ENCODE results near the gene MUSK.
"Not testable (repeated sequence)": the region's sequence is repeated elsewhere in the genome, so short reads cannot be mapped to it uniquely, and the experiment has no call there.

Gene MUSK

DNA sequence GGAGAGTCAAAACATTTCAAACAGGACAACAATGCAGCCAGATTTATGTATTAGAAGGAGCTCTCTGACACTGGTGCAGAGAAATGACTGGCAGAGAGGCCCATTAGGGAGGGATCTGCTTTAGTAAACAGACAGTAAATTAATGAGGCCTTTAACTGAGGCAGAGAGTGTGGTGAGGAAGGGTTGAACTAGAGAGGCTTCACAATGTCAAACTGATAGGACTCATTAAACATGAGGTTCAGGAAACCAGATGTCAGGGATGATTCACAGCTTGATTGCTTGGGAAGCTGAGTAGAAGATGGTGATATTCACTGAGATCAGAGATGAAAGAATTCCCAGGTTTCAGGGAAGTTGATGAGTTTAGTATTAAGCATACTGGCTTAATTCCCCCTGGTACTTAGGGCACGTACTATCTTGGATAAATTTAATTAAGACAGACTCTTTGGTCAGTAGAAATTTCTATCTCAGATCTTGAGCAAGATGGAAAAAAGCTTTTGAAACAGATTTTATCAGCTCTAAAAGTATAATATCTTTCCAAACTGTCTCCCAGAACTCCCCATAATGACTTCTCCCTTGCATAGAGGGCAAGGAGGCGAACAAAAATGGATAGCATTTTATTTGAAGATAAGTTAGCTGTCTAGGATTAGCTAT, 8.6 kb upstream of the MUSK start:
- Mint-ChIP-seq H3K36me3 (ENCODE audit: low read depth) (no peaks in the 10 kb centered on the region), H3K4me1 (ENCODE audit: low read depth) (no peaks in the 10 kb centered on the region), H3K27me3 (no peaks in the 10 kb centered on the region), H3K4me3 (no peak overlapping the region), H3K27ac (no peak overlapping the region), H3K9me3 (peaks cover 3% of the 10 kb centered on the region)
- DNase-seq, result no peak

DNA sequence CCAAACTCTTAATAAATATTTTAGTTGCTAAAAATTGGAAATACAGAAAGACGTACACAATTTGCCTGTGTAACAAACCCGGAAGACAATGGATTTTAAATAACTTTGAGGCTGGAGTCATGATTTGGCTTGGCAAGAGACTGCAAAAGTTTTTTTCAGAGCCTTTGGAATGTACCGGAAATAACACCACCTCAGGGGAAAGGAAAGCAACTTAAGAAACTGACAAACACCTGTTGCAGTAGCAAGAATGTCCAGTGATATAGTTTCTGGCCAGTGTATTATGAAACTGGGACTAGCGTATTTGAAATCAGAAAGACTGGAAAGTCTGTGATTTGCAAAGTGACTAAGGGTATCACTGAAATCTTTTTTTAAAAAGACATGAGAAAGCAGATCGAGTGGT, 842 bp downstream of the MUSK start:
- Mint-ChIP-seq H3K4me3 (no peak overlapping the region), H3K27ac (no peak overlapping the region), H3K27me3 (no peaks in the 10 kb centered on the region), H3K9me3 (no peaks in the 10 kb centered on the region), H3K36me3 (ENCODE audit: low read depth) (no peaks in the 10 kb centered on the region), H3K4me1 (ENCODE audit: low read depth) (no peaks in the 10 kb centered on the region)
- DNase-seq, result no peak

DNA sequence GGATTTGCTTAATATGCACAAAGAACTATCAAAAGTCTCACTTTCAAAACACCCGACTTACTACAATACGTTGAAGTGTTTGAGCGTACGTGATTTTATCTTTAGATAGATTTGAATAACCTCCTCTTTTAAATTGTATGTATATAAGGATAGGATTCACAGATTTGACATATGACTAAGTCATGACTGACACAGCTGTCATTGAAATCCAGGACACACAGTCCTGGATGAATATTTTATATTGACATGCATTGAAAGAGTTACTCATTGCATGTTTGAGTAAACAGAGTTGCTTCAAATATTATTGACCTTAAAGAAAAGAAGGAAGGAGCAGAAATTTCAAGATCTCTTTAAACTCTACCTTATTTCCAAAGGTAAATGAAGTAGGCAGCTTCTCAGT, 3.3 kb downstream of the MUSK start:
- Mint-ChIP-seq H3K27me3 (no peaks in the 10 kb centered on the region), H3K9me3 (no peaks in the 10 kb centered on the region), H3K4me3 (no peak overlapping the region), H3K27ac (no peak overlapping the region), H3K36me3 (ENCODE audit: low read depth) (no peaks in the 10 kb centered on the region), H3K4me1 (ENCODE audit: low read depth) (no peaks in the 10 kb centered on the region)
- DNase-seq, result no peak

DNA sequence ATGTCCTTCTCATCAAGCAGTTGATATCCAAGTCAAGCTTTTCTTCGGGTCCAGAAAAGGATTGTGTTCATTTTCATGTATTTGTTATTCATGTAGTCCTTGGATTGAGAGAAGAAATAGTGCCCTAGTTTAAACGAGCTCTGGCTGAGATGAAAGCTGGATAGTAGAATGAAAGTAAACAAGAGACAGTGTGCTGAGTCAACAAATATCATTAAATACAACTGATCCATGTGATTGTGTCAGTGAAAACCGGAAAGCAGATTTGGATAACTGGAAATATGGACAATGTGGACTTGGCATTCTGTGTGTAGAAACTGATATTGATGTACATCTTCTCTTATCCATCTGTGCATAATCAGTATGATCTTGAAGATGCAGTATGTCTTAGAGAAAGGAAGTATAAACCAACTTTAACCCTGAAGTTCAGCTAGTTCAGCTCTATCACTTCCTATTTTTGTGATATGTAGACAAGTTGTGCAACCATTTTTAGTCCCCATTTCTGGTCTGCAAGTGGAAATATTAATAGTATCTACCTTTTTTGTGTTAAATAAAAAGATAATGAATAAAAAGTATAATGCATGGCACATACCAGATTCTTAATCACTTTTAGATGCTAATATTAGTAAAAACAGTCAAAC, 4.4 kb downstream of the MUSK start:
- H3K4me1 Mint-ChIP-seq (ENCODE audit: low read depth), result no peaks in the 10 kb centered on the region
- H3K9me3 Mint-ChIP-seq, result no peaks in the 10 kb centered on the region
- DNase-seq, result no peak
- no peaks in the 10 kb centered on the region for H3K27me3 Mint-ChIP-seq
- no peaks in the 10 kb centered on the region for H3K36me3 Mint-ChIP-seq (ENCODE audit: low read depth)
- H3K4me3 Mint-ChIP-seq, result no peak overlapping the region
- H3K27ac Mint-ChIP-seq, result no peak overlapping the region

DNA sequence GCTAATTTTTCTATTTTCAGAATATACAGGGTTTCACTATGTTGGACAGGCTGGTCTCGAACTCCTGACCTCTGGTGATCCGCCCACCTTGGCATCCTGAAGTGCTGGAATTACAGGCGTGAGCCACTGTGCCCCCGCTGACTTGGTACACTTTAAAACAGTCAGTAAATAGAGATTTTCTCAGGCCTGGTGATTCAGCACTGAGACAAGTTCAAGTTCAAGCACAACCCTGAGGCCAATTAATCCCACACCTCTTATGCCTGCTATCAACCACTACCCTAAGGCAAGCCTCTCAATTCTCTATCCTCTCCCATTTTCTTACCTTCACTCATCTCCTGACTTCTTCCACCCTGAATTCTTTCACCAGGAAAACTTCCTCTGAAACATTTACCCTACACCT, 18.9 kb downstream of the MUSK start:
- H3K27ac Mint-ChIP-seq, result no peak overlapping the region
- H3K36me3 Mint-ChIP-seq (ENCODE audit: low read depth), result no peaks in the 10 kb centered on the region
- H3K27me3 Mint-ChIP-seq, result no peaks in the 10 kb centered on the region
- H3K9me3 Mint-ChIP-seq, result peaks cover 2% of the 10 kb centered on the region
- no peak overlapping the region for H3K4me3 Mint-ChIP-seq
- H3K4me1 Mint-ChIP-seq (ENCODE audit: low read depth), result no peaks in the 10 kb centered on the region
- DNase-seq, result no peak

DNA sequence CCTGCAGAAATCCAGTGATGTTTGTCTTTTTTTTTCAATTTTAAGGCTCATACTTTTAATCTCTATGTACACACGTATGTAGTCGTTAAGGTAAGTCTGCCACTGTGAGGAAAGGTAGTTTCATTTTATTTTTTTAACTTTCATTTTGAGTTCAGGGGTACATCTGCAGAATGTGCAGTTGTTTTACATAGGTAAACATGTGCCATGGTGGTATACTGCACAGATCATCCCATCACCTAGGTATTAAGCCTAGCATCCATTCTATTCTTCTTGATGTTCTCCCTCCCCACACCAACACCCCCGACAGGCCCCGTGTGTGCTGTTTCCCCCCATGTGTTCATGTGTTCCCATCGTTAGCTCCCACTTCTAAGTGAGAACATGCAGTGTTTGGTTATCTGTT, 19.7 kb downstream of the MUSK start:
- Mint-ChIP-seq H3K9me3 (peaks cover 3% of the 10 kb centered on the region), H3K27ac (no peak overlapping the region), H3K4me1 (ENCODE audit: low read depth) (no peaks in the 10 kb centered on the region), H3K4me3 (no peak overlapping the region), H3K27me3 (no peaks in the 10 kb centered on the region), H3K36me3 (ENCODE audit: low read depth) (no peaks in the 10 kb centered on the region)
- DNase-seq, result no peak

DNA sequence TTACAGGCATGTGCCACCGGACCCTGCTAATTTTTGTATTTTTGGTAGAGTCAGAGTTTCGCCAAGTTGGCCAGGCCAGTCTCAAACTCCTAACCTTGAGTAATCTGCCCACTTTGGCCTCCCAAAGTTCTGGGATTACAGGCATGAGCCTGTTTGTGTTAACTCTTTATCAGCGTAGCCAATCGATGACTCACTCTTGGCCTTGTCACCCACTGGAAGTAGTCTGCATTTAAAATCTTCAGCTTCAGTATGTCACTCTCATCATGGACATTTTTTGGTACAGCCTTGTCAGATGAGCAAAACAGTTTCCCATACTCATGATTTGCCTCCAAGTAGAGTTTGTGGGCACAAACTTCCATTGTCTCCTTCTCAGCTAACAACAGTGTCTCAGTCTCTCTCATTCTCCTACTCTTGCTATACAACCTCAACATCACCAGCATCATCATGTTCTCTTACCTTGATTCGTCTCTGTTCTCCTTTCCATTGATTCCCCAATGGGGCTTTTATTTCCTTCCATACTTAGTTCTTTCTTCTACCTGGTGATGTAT, 22.5 kb downstream of the MUSK start:
- no peak overlapping the region for H3K4me3 Mint-ChIP-seq
- peaks cover 3% of the 10 kb centered on the region for H3K9me3 Mint-ChIP-seq
- no peaks in the 10 kb centered on the region for H3K4me1 Mint-ChIP-seq (ENCODE audit: low read depth)
- H3K36me3 Mint-ChIP-seq (ENCODE audit: low read depth), result no peaks in the 10 kb centered on the region
- no peak overlapping the region for H3K27ac Mint-ChIP-seq
- no peak for DNase-seq
- no peaks in the 10 kb centered on the region for H3K27me3 Mint-ChIP-seq

DNA sequence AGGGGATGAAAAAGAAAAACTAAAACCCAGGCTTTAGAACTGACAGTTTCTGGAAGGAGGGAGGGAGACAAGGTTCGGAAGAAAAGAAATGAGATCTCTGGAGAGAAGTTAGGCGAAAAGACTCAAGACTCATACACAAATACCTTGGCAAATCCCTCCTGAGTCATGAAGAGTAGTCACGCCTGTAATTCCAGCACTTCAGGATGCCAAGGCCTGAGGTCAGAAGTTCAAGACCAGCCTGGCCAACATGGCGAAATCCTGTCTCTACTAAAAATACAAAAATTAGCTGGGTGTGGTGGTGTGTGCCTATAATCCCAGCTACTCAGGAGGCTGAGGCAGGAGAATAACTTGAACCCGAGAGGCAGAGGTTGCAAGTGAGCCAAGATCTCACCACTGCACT, 27.3 kb downstream of the MUSK start:
- not testable (repeated sequence) for H3K36me3 Mint-ChIP-seq (ENCODE audit: low read depth); DNase-seq; H3K9me3 Mint-ChIP-seq; H3K27me3 Mint-ChIP-seq; H3K4me1 Mint-ChIP-seq (ENCODE audit: low read depth); H3K27ac Mint-ChIP-seq; H3K4me3 Mint-ChIP-seq

DNA sequence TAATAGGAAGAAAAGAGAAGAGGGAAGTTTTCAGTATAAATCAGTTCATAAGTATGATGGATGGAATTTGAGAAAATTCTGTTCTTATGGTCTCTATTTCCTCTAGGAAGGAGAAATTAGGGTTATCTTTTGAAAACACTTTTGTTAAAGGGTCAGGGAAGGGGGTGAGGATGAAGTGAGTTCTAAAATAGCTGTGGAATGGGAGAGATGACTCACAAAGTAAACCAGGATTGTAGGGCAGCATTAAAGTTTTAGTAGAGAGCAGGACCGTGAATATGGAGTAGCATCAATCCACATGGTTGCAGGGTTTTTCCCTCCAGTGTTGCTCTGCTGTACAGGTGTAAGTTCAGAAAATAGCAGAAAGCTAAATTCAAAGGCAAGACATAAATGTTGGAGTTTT, 32.4 kb downstream of the MUSK start:
- H3K27ac Mint-ChIP-seq, result no peak overlapping the region
- H3K4me1 Mint-ChIP-seq (ENCODE audit: low read depth), result no peaks in the 10 kb centered on the region
- H3K9me3 Mint-ChIP-seq, result no peaks in the 10 kb centered on the region
- no peak for DNase-seq
- H3K36me3 Mint-ChIP-seq (ENCODE audit: low read depth), result no peaks in the 10 kb centered on the region
- no peak overlapping the region for H3K4me3 Mint-ChIP-seq
- no peaks in the 10 kb centered on the region for H3K27me3 Mint-ChIP-seq

DNA sequence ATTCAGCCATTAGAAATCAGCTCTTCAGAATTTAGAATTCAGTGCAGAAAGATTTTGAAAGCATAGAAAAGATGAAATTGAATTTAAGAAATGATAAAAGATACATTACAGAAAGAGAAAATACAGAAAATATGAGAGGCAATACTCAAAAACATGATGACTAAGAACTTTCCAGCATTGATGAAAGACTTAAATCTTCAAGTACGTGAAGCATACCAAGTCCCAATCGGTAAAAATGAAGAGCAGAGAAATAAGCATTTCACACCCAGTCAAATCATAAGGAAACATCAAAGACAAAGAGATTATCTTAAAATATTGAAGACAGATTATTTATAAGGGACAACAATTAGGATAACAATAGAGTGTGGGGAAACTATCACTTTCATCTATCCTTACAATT, 35.1 kb downstream of the MUSK start:
- no peaks in the 10 kb centered on the region for H3K36me3 Mint-ChIP-seq (ENCODE audit: low read depth)
- no peak for DNase-seq
- H3K27me3 Mint-ChIP-seq, result no peaks in the 10 kb centered on the region
- no peaks in the 10 kb centered on the region for H3K4me1 Mint-ChIP-seq (ENCODE audit: low read depth)
- no peaks in the 10 kb centered on the region for H3K9me3 Mint-ChIP-seq
- no peak overlapping the region for H3K27ac Mint-ChIP-seq
- no peak overlapping the region for H3K4me3 Mint-ChIP-seq

DNA sequence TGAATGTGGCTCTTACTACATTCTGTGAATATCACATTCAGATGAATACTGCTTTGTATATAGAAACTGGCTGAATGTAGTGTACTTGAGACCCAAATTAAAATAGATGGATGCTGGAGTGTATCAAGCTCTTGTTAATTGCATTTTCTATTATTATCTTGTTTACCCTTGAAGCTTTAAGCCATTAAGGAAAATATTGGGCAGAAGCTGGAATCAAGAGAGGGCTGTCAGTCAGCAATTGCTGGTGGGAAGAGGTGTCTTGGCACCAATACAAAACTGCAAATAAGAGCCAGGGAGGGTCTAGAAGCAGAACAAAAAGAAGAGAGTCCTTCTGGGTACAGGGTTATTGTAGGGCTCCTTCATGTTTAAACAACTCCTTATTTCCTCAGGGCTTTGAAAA, 38.8 kb downstream of the MUSK start:
- no peak for DNase-seq
- Mint-ChIP-seq H3K9me3 (no peaks in the 10 kb centered on the region), H3K4me3 (no peak overlapping the region), H3K27me3 (no peaks in the 10 kb centered on the region), H3K27ac (no peak overlapping the region), H3K4me1 (ENCODE audit: low read depth) (no peaks in the 10 kb centered on the region), H3K36me3 (ENCODE audit: low read depth) (no peaks in the 10 kb centered on the region)

DNA sequence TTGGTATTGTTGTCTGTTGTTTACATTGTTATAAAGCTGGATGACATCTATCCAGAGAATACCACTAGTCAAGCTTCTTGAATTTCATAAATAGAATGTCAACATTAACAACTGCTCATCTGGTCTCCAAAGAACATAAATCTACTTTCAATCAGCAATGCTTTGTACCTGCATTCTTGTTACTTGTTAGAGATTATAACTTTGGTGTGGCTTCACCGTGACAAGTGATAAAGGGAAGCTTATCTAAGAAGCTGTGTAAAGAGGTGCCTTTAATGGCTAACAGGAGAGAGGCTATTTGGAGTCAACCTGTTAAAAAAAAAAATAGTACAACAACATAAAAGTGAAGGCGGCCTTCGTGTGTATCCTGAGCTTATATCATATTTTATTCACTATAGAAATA, 41.8 kb downstream of the MUSK start:
- H3K36me3 Mint-ChIP-seq (ENCODE audit: low read depth), result no peaks in the 10 kb centered on the region
- no peak overlapping the region for H3K4me3 Mint-ChIP-seq
- H3K27ac Mint-ChIP-seq, result no peak overlapping the region
- H3K9me3 Mint-ChIP-seq, result no peaks in the 10 kb centered on the region
- no peaks in the 10 kb centered on the region for H3K27me3 Mint-ChIP-seq
- DNase-seq, result no peak
- no peaks in the 10 kb centered on the region for H3K4me1 Mint-ChIP-seq (ENCODE audit: low read depth)

DNA sequence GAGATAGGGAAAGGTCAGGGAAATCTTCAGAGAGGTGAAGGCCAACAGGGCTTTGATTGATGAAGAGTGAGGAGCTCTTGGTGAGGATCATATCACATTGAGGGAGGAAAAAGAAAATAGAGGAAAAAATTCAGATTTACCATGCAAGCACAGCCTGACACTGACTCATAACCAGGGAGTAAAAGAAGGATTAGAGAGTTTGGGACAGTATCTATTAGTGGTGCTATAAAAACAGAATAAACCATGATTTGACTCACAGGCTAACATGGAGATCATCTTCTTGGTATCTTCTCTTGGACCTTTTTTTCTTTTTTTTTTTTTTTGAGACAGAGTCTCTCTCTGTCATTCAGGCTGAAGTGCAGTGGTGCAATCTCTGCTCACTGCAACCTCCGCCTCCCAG, 44.4 kb downstream of the MUSK start:
- Mint-ChIP-seq H3K4me1 (ENCODE audit: low read depth) (no peaks in the 10 kb centered on the region), H3K9me3 (peaks cover 3% of the 10 kb centered on the region), H3K27me3 (no peaks in the 10 kb centered on the region), H3K4me3 (no peak overlapping the region), H3K36me3 (ENCODE audit: low read depth) (no peaks in the 10 kb centered on the region), H3K27ac (no peak overlapping the region)
- DNase-seq, result no peak

DNA sequence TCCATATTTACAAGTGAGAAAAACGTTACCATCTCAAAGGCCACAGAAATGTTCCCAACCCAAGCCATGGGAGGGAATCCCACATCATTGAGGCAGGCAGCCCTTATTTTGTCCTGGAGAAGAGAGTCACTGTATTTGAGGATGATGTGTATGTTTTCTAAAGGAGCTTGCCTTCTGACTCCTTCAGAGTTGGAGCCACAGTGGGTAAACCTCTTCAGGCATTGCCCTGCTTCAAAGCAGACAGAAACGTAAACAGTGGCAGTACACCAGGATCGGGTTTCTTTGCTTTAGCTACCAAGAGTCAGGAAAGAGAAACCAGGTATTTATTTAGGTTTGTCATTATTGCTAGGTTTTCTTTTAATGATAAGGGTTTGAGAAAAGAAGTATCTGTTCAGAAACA, 45.7 kb downstream of the MUSK start:
- H3K4me1 Mint-ChIP-seq (ENCODE audit: low read depth), result no peaks in the 10 kb centered on the region
- no peak overlapping the region for H3K27ac Mint-ChIP-seq
- no peaks in the 10 kb centered on the region for H3K27me3 Mint-ChIP-seq
- no peak overlapping the region for H3K4me3 Mint-ChIP-seq
- H3K9me3 Mint-ChIP-seq, result peaks cover 8% of the 10 kb centered on the region
- no peak for DNase-seq
- H3K36me3 Mint-ChIP-seq (ENCODE audit: low read depth), result no peaks in the 10 kb centered on the region

DNA sequence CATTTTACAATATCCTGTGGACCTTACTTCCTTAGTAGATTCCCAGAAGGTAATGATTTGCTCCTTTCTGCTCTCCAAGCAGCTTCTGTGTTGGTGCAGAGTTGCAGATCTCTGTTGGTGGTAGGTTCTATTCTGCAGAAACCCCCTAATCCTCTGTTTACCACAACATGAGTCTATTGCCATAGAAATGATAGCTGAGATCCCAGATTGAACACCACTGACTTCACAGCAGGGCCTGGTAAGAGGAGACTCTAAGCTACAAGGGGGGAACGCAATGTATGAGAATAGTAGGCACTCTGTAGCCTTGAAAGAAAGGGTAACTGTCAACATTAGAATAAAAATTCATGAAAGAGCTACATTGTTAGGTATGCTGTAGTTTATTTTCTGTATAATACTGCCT, 59.5 kb downstream of the MUSK start:
- H3K9me3 Mint-ChIP-seq, result no peaks in the 10 kb centered on the region
- no peak overlapping the region for H3K4me3 Mint-ChIP-seq
- no peaks in the 10 kb centered on the region for H3K36me3 Mint-ChIP-seq (ENCODE audit: low read depth)
- DNase-seq, result no peak
- no peak overlapping the region for H3K27ac Mint-ChIP-seq
- H3K4me1 Mint-ChIP-seq (ENCODE audit: low read depth), result no peaks in the 10 kb centered on the region
- H3K27me3 Mint-ChIP-seq, result no peaks in the 10 kb centered on the region

DNA sequence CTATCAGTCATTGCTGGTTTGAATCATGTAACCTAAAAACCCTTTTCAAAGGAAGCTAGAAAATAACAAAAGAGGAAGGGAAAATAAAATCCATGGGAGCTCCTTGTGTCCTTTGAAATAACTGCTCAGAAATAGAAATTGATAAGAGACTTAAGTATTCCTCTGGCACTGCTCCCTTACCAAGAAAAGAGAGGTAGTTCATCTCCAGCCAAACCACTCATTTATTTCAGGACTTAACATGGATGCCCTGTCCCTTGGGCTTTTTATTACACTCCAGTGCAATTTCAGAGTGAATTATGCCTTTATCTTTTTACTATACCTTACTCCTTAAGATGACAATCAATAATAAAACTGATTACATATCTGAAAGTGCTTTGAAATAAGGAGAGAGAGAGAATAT, 61.0 kb downstream of the MUSK start:
- Mint-ChIP-seq H3K4me1 (ENCODE audit: low read depth) (no peaks in the 10 kb centered on the region), H3K9me3 (no peaks in the 10 kb centered on the region), H3K27ac (no peak overlapping the region), H3K36me3 (ENCODE audit: low read depth) (no peaks in the 10 kb centered on the region), H3K4me3 (no peak overlapping the region), H3K27me3 (no peaks in the 10 kb centered on the region)
- no peak for DNase-seq

Measured in activated T-cell treated with anti-CD3 and anti-CD28 coated beads, Interleukin-2, amount 50 U/mL, for 24 hours (primary cell).